Heart left ventricle (tissue), 16 donors: ENCODE data around the gene PRKAG2. TPM values are rescaled to one million over a fixed set of nuclear protein-coding genes. Genes with fewer than 3 reads are reported as not detected.

Experiments
- ATAC-seq, 4 donors: fragments of 200-7000 bp; cut with Tn5 transposase; one replicate each; pipeline ENCODE4 v1.9.1; 2020 to 2022; ENCODE audit warnings: moderate library complexity in 4 of 4, mild to moderate bottlenecking in 3 of 4, moderate number of reproducible peaks in 1 of 4
- DNase-seq, 5 donors: peaks; one replicate each; pipeline ENCODE4 v3.0.0-alpha.2; 2020
- H3K27ac ChIP-seq, 12 donors: fragments of 200-600 bp; sonication (generic) in 4 of 12; one replicate each; pipeline versions ENCODE4 v1.5.0 to v1.8.0; 2016 to 2022; ENCODE audit warnings: mild to moderate bottlenecking in 2 of 12
- H3K27me3 ChIP-seq, 9 donors: fragments of 200-600 bp; sonication (generic) in 2 of 9; one replicate each; pipeline versions ENCODE4 v1.5.1 to v1.8.0; 2016 to 2022; ENCODE audit warnings: mild to moderate bottlenecking in 3 of 9
- H3K36me3 ChIP-seq, 9 donors: fragments of 200-600 bp; sonication (generic) in 2 of 9; one replicate each; pipeline versions ENCODE4 v1.5.0 to v1.8.0; 2018 to 2022; ENCODE audit warnings: mild to moderate bottlenecking in 2 of 9
- H3K4me1 ChIP-seq, 12 donors: fragments of 200-600 bp; sonication (generic) in 4 of 12; one replicate each; pipeline versions ENCODE4 v1.5.0 to v1.8.0; 2016 to 2022; ENCODE audit warnings: mild to moderate bottlenecking in 3 of 12
- H3K4me3 ChIP-seq, 12 donors: fragments of 200-600 bp; sonication (generic) in 4 of 12; one replicate each; pipeline versions ENCODE4 v1.5.0 to v1.8.0; 2017 to 2022; ENCODE audit warnings: mild to moderate bottlenecking in 9 of 12, moderate library complexity in 4 of 12
- H3K9me3 ChIP-seq, 12 donors: fragments of 200-600 bp; sonication (generic) in 4 of 12; one replicate each; pipeline versions ENCODE4 v1.5.0 to v1.8.0; 2016 to 2022; ENCODE audit warnings: mild to moderate bottlenecking in 1 of 12
- POLR2A ChIP-seq, 2 donors: fragments of 450-650 bp; IDR thresholded peaks; one replicate each; pipeline ENCODE4 v1.6.1; 2017; ENCODE audit warnings: antibody characterized with exemption in 2 of 2, mild to moderate bottlenecking in 2 of 2, moderate library complexity in 2 of 2
- WGBS, 4 donors: extraction: QIAGEN DNeasy Blood & Tissue Kit in 2 of 4; methylation state at CpG; one replicate each; pipeline versions ENCODE4 v1.1.5 to v1.1.7; 2013 to 2018; 5-methylcytosine and 5-hydroxymethylcytosine counted together
- intact Hi-C, 10 donors: fragments of 100-400 bp; cut with DNase I; formaldehyde crosslinking; loops; one replicate each; pipeline versions ENCODE4 v1.11.1 to v1.14.2; 2022
- polyA plus RNA-seq, 2 donors: library from polyadenylated mRNA; stranded (reverse); fragments of 200-250 nt; gene quantifications; one replicate each; pipeline ENCODE4 v1.2.3, GENCODE V29; 2013
- total RNA-seq, 9 donors: library from RNA; depleted of rRNA in 2 of 9; stranded (reverse); fragments of >200 nt in 2 of 9; fragmentation: NEBNext Ultra II Directional in 3 of 9; extraction: Animal tissue kit (Norgen Biotek cat#: 25700) in 3 of 9; gene quantifications; one replicate each; pipeline versions ENCODE4 v1.1.0 to v1.2.4, GENCODE V29; 2016 to 2023
- TF ChIP-seq, protein P1 (sequence below), 12 donors: fragments of 200-600 bp; sonication (generic) in 4 of 12; IDR thresholded peaks; one replicate each; pipeline versions ENCODE4 v1.5.0 to v1.8.0; 2018 to 2022; ENCODE audit warnings: antibody characterized with exemption in 12 of 12, mild to moderate bottlenecking in 5 of 12
- donor health status: ischemic (EF 13 %, LVEDD 7.1; RV severe dilation, severe dysfunction).
- donor health status: healthy with polysubstance abuse.
- donor health status: DM: no; HTN: yes; CAD: no.
- donor health status: DM: no; HTN: no; CAD: no.
- donor health status: ischemic (EF 25% LVEDD 6.9; RV normal size, moderate dysfunction).
- donor health status: ischemic (EF 25% LVEDD 5.7; RV mildly dilated, moderate dysfunction).
- donor health status: healthy.
- donor health status: DM: yes; HTN: yes; CAD: no.
- donor health status: ischemic (EF 35%, LVEDD 5.7; RV mildly dilated, moderate dysfunction).
- donor health status: nonischemic (EF 11% LVEDD 7.7; RV severe dilation, severe dysfunction).
- donor health status: DM: yes; HTN: yes; CAD: no.
- donor health status: PGD.
- donor health status: ischemic (EF 29% LVEDD 5.4; RV normal size, mild dysfunction).
- donor health status: nonischemic (EF 23%, LVEDD 6.1; RV moderate dilation, normal function).

PRKAG2 gene
- total and polyA plus RNA-seq, 11 donors, result 50.2 to 179 (median 108) TPM

DNA sequence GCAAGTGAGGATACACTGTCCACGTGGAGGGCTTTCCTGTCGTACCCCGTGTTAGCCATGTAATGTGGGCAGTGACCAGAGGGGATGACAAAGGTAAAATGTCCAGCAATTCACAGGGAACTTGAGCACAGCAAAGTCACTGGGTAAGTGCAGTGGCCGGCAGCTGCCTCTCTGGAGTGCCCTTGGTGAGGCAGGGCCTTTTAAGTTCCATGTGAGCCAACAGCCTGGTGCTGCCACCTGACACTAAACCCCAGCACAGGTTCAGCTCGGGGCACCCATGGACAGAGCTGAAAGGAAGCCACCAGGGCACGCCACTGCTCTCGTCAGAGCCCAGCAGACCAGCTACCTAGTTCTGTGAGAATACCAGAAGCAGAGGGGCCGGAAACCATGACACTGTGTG is 168.3 kb downstream of the PRKAG2 start:
- DNase-seq (peak in 2 of 5 donors; percentile 48 to 67), ATAC-seq (peak in 3 of 4 donors; percentile 9 to 59 (median 20))
- Histone ChIP-seq H3K9me3 (no peaks in the 10 kb centered on the region), H3K4me3 (no peak overlapping the region), H3K27me3 (no peaks in the 10 kb centered on the region), H3K27ac (peak overlapping the region in 8 of 12 donors; percentile 1 to 88 (median 25)), H3K36me3 (no peaks in the 10 kb centered on the region), H3K4me1 (peaks cover 2 to 60% (median 26%) of the 10 kb centered on the region in 12 donors)
- intact Hi-C loops, result loop anchor here in 5 of 10 donors (5.0 to 10.0 kb wide), 4 partner anchors 74 to 134 kb away; no protein-coding TSS in a partner anchor
- TF ChIP-seq POLR2A (IDR thresholded peaks at IDR 0.05), result no peak
- TF ChIP-seq, protein P1, sequence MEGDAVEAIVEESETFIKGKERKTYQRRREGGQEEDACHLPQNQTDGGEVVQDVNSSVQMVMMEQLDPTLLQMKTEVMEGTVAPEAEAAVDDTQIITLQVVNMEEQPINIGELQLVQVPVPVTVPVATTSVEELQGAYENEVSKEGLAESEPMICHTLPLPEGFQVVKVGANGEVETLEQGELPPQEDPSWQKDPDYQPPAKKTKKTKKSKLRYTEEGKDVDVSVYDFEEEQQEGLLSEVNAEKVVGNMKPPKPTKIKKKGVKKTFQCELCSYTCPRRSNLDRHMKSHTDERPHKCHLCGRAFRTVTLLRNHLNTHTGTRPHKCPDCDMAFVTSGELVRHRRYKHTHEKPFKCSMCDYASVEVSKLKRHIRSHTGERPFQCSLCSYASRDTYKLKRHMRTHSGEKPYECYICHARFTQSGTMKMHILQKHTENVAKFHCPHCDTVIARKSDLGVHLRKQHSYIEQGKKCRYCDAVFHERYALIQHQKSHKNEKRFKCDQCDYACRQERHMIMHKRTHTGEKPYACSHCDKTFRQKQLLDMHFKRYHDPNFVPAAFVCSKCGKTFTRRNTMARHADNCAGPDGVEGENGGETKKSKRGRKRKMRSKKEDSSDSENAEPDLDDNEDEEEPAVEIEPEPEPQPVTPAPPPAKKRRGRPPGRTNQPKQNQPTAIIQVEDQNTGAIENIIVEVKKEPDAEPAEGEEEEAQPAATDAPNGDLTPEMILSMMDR (IDR thresholded peaks at IDR 0.05), result no peak
- WGBS, 4 donors, result 58 to 89% (median 74%) methylated on average over 4 to 8 of the region's 8 CpGs

DNA sequence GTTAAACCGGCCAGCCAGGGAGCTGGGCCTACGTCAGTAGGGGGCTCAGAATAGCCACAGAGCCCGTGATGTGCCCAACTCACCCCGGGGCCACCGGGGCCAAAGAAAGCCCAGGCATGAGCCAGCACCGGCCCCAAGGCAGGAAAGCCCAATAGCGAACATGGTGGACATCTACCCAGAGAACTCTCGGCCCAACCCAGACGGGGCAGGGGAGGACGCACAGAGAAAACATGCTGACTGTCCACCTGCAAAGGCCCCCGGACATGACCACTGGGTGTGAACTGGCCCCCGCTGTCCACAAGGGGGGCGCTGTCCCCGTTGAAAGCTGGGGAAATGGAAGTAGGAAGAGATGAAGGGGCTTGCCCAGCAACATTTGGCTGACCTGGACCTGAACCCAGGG is 169.2 kb downstream of the PRKAG2 start:
- no peaks in the 10 kb centered on the region for H3K9me3 ChIP-seq
- no peak for ATAC-seq
- DNase-seq, result peak in 1 of 5 donors; percentile 38
- H3K27me3 ChIP-seq, result no peaks in the 10 kb centered on the region
- peak overlapping the region in 2 of 12 donors; percentile 42 to 88 for H3K27ac ChIP-seq
- peaks cover 2 to 56% (median 25%) of the 10 kb centered on the region in 12 donors for H3K4me1 ChIP-seq
- no peak for TF ChIP-seq POLR2A (IDR thresholded peaks at IDR 0.05)
- TF ChIP-seq, protein P1 (IDR thresholded peaks at IDR 0.05), result no peak
- intact Hi-C loops, result loop anchor here in 5 of 10 donors (5.0 to 10.0 kb wide), 4 partner anchors 73 to 133 kb away; no protein-coding TSS in a partner anchor
- no peak overlapping the region for H3K4me3 ChIP-seq
- WGBS, 4 donors, result 85 to 91% (median 89%) methylated on average over 13 to 14 of the region's 14 CpGs
- no peaks in the 10 kb centered on the region for H3K36me3 ChIP-seq

DNA sequence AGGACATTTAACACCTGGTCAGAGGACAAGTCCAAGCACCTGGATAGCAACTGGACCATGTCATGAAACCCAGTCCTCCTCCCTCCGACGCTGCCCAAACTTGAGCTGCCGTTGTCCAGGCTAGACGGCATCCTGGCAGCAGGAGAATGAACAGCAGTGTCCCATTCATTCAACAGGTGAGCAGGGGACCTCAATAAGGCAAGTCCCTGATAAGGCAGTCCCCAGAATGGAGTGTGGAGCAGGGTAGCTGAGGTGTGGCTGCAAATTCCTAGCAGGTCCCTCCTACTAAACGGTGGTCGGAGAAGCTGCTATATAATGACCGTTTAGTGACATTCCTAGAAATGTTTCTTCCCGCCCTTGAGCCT is 169.8 kb downstream of the PRKAG2 start:
- TF ChIP-seq, protein P1 (IDR thresholded peaks at IDR 0.05), result no peak
- no peak for TF ChIP-seq POLR2A (IDR thresholded peaks at IDR 0.05)
- intact Hi-C loops, result loop anchor here in 5 of 10 donors (5.0 to 10.0 kb wide), 4 partner anchors 72 to 132 kb away; no protein-coding TSS in a partner anchor
- peak overlapping the region in 1 of 12 donors; percentile 88 for H3K27ac ChIP-seq
- DNase-seq, result no peak
- no peak overlapping the region for H3K4me3 ChIP-seq
- no peaks in the 10 kb centered on the region for H3K27me3 ChIP-seq
- WGBS, 4 donors, result 82 to 90% (median 86%) methylated on average over 8 of the region's 8 CpGs
- H3K4me1 ChIP-seq, result peaks cover 0 to 54% (median 19%) of the 10 kb centered on the region in 12 donors
- H3K36me3 ChIP-seq, result no peaks in the 10 kb centered on the region
- no peak for ATAC-seq
- no peaks in the 10 kb centered on the region for H3K9me3 ChIP-seq

DNA sequence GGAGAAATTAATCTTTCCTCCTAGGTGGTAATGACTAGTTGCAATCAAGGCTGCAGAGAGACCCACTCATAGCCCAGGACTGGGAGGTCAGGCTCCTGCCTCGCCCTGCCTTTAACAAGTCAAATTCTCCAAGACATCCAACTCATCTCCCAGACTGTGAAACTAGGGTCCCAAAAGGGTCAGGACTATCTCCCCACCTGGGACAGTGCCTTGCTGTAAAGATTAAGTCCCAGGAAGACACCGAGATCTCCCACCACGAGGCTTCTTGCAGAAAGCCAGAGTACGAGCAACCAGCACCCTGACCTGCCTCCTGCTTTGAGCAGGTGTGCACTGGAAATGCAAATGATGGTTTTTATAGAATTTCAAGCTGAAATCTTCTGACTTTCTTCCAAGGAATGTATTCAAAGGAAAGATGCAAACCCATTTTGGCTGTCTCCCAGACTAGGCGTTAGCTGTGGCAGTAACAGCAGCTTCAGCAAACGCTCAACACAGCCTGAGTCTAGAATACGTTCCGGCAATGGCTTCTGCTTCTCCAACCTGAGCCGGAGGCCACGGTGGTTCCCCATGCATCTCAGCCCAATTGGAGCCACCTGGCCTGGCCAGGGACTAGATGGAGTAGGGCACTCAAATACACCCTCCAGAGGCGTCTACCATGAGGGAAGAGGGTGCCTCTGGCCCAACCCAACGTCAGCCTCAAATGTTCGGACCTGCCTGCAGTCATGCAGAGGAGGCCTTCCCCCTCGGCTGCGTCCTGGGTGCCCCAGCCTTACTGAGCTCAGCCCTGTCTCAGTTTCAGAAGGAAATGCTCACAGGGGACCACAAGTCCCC is 170.4 kb downstream of the PRKAG2 start:
- ATAC-seq (no peak), DNase-seq (peak in 1 of 5 donors; percentile 53)
- H3K4me1 ChIP-seq, result peaks cover 0 to 48% (median 17%) of the 10 kb centered on the region in 12 donors
- intact Hi-C loops, result loop anchor here in 5 of 10 donors (5.0 to 10.0 kb wide), 4 partner anchors 72 to 132 kb away; no protein-coding TSS in a partner anchor
- TF ChIP-seq POLR2A (IDR thresholded peaks at IDR 0.05), result no peak
- TF ChIP-seq, protein P1 (IDR thresholded peaks at IDR 0.05), result no peak
- 81 to 87% (median 85%) methylated on average over 11 to 15 of the region's 15 CpGs for WGBS, 4 donors
- H3K9me3 ChIP-seq, result no peaks in the 10 kb centered on the region
- H3K4me3 ChIP-seq, result no peak overlapping the region
- no peaks in the 10 kb centered on the region for H3K36me3 ChIP-seq
- H3K27me3 ChIP-seq, result no peaks in the 10 kb centered on the region
- peak overlapping the region in 1 of 12 donors; percentile 88 for H3K27ac ChIP-seq
